HEK293 (cell line): ENCODE results near the gene NKX6-1.

Source experiments
- CTCF ChIA-PET: fragments of 350-600 bp; formaldehyde crosslinking; extraction: SDS; loops from one replicate; lab custom pipeline; 2021; ENCODE audit warnings: antibody characterized with exemption; lab: Yijun Ruan, JAX
- POLR2A ChIA-PET: fragments of 300-600 bp; formaldehyde crosslinking; extraction: SDS; loops from one replicate; lab custom pipeline; 2020; ENCODE audit warnings: antibody characterized with exemption, inconsistent platforms; lab: Yijun Ruan, JAX
- H3K27ac ChIP-seq: fragments of 200-500 bp; sonication (Bioruptor generic); 2 replicates; pipeline ENCODE4 v1.5.1; 2014; ENCODE audit warnings: low read depth, low read length, control low read depth, inconsistent platforms; ENCODE audit errors: extremely low read depth
- H3K36me3 ChIP-seq, 2 experiments: fragments of 200-500 bp in 1 of 2; sonication (Bioruptor generic) in 1 of 2; 1 replicate in 1 of 2; 2 replicates in 1 of 2; pipeline ENCODE4 v1.5.1; 2014 to 2017; ENCODE audit warnings: inconsistent platforms in 2 of 2, low read length in 2 of 2; ENCODE audit not compliant: control insufficient read depth in 2 of 2, insufficient read depth in 1 of 2
- H3K4me1 ChIP-seq: fragments of 200-500 bp; sonication (Bioruptor generic); 2 replicates; pipeline ENCODE4 v1.5.1; 2014; ENCODE audit warnings: mild to moderate bottlenecking, low read length, inconsistent platforms; ENCODE audit not compliant: control insufficient read depth, insufficient read depth
- H3K4me3 ChIP-seq: 2 replicates; pipeline ENCODE4 v1.5.1; 2011; ENCODE audit warnings: low read depth, mild to moderate bottlenecking, control low read depth, low read length, moderate library complexity
- H3K9me3 ChIP-seq: fragments of 200-500 bp; sonication (Bioruptor generic); 2 replicates; pipeline ENCODE4 v1.5.1; 2014; ENCODE audit warnings: low read depth, low read length, inconsistent platforms; ENCODE audit not compliant: control insufficient read depth, insufficient read depth
- BCL6B ChIP-seq: fragments of 450-650 bp; formaldehyde crosslinking; IDR thresholded peaks from 2 replicates; pipeline ENCODE4 v1.5.1; 2017; ENCODE audit warnings: missing biosample characterization, missing genetic modification characterization
- GLIS1 ChIP-seq: fragments of 450-650 bp; formaldehyde crosslinking; IDR thresholded peaks from 2 replicates; pipeline ENCODE4 v1.5.1; 2016; ENCODE audit warnings: missing biosample characterization, missing genetic modification characterization
- SP7 ChIP-seq: fragments of 450-650 bp; formaldehyde crosslinking; IDR thresholded peaks from 2 replicates; pipeline ENCODE4 v1.5.1; 2016; ENCODE audit warnings: missing biosample characterization, missing genetic modification characterization
- ZBTB1 ChIP-seq: fragments of 450-650 bp; formaldehyde crosslinking; IDR thresholded peaks from 2 replicates; pipeline ENCODE4 v1.5.1; 2016; ENCODE audit warnings: missing biosample characterization, missing genetic modification characterization
- ZBTB48 ChIP-seq: fragments of 450-650 bp; formaldehyde crosslinking; IDR thresholded peaks from 2 replicates; pipeline ENCODE4 v1.5.1; 2016; ENCODE audit warnings: missing biosample characterization, missing genetic modification characterization
- ZBTB8A ChIP-seq: fragments of 450-650 bp; formaldehyde crosslinking; IDR thresholded peaks from 2 replicates; pipeline ENCODE4 v1.5.1; 2016; ENCODE audit warnings: missing biosample characterization, missing genetic modification characterization
- ZIC2 ChIP-seq: fragments of 450-650 bp; formaldehyde crosslinking; IDR thresholded peaks from 2 replicates; pipeline ENCODE4 v1.5.1; 2016; ENCODE audit warnings: missing biosample characterization, missing genetic modification characterization
- ZNF112 ChIP-seq: fragments of 450-650 bp; formaldehyde crosslinking; IDR thresholded peaks from 2 replicates; pipeline ENCODE4 v1.5.0; 2017; ENCODE audit warnings: missing biosample characterization, missing genetic modification characterization
- ZNF114 ChIP-seq: fragments of 450-650 bp; formaldehyde crosslinking; IDR thresholded peaks from 2 replicates; pipeline ENCODE4 v1.5.0; 2017; ENCODE audit warnings: missing biosample characterization, missing genetic modification characterization
- ZNF138 ChIP-seq: fragments of 450-650 bp; formaldehyde crosslinking; IDR thresholded peaks from 2 replicates; pipeline ENCODE4 v1.5.1; 2016; ENCODE audit warnings: missing biosample characterization, missing genetic modification characterization, borderline replicate concordance
- ZNF19 ChIP-seq: fragments of 450-650 bp; formaldehyde crosslinking; IDR thresholded peaks from 2 replicates; pipeline ENCODE4; 2016; ENCODE audit warnings: missing biosample characterization, missing genetic modification characterization, low read depth
- ZNF202 ChIP-seq: fragments of 450-650 bp; formaldehyde crosslinking; IDR thresholded peaks from 2 replicates; pipeline ENCODE4 v1.5.1; 2016; ENCODE audit warnings: missing biosample characterization, missing genetic modification characterization, borderline replicate concordance
- ZNF223 ChIP-seq: fragments of 450-650 bp; formaldehyde crosslinking; IDR thresholded peaks from 2 replicates; pipeline ENCODE4 v1.5.1; 2016; ENCODE audit warnings: missing biosample characterization, missing genetic modification characterization
- ZNF473 ChIP-seq: fragments of 450-650 bp; formaldehyde crosslinking; IDR thresholded peaks from 2 replicates; pipeline ENCODE4 v1.5.1; 2017; ENCODE audit warnings: missing biosample characterization, missing genetic modification characterization
- ZNF529 ChIP-seq: fragments of 450-650 bp; formaldehyde crosslinking; IDR thresholded peaks from 2 replicates; pipeline ENCODE4 v1.5.1; 2017; ENCODE audit warnings: missing genetic modification characterization, missing biosample characterization; ENCODE audit not compliant: insufficient replicate concordance
- ZNF585B ChIP-seq: fragments of 450-650 bp; formaldehyde crosslinking; IDR thresholded peaks from 2 replicates; pipeline ENCODE4 v1.5.1; 2016; ENCODE audit warnings: missing biosample characterization, missing genetic modification characterization
- TF ChIP-seq, protein P1 (sequence below): fragments of 450-650 bp; formaldehyde crosslinking; IDR thresholded peaks from 2 replicates; pipeline ENCODE4 v1.5.1; 2016; ENCODE audit warnings: missing biosample characterization, missing genetic modification characterization

The NKX6-1 gene

GRCh38 chr4:84495118-84495793, 3.8 kb downstream of the NKX6-1 start:
- peaks cover 0 to 42% of the 10 kb centered on the region in 2 experiments; a peak in 2 of 3 replicates for H3K36me3 ChIP-seq
- H3K9me3 ChIP-seq: no peaks in the 10 kb centered on the region
- no peak overlapping the region for H3K27ac ChIP-seq
- ChIA-PET POLR2A (no interaction called here), CTCF (no interaction called here)
- H3K4me3 ChIP-seq: no peak overlapping the region
- no peaks in the 10 kb centered on the region for H3K4me1 ChIP-seq
- TF ChIP-seq ZNF138 (tag by site-specific recombination) (no peak), ZNF223 (tag by site-specific recombination) (no peak), ZBTB1 (tag by site-specific recombination) (no peak), ZNF585B (tag by site-specific recombination) (no peak), ZNF473 (tag by site-specific recombination) (no peak), ZNF529 (no peak), SP7 (no peak), ZNF19 (tag by site-specific recombination) (no peak), ZBTB48 (tag by site-specific recombination) (no peak)

GRCh38 chr4:84494531-84494930, 4.6 kb downstream of the NKX6-1 start:
- H3K4me1 ChIP-seq: no peaks in the 10 kb centered on the region
- H3K9me3 ChIP-seq: no peaks in the 10 kb centered on the region
- POLR2A ChIA-PET: no interaction called here

GRCh38 chr4:84494076-84494475, 5.0 kb downstream of the NKX6-1 start:
- peaks cover 0 to 42% of the 10 kb centered on the region in 2 experiments; a peak in 2 of 3 replicates for H3K36me3 ChIP-seq
- H3K4me3 ChIP-seq: no peak overlapping the region
- TF ChIP-seq GLIS1 (tag by site-specific recombination) (no peak), ZIC2 (no peak), ZNF529 (no peak), ZBTB8A (no peak), BCL6B (tag by site-specific recombination) (no peak)
- TF ChIP-seq, protein P1, sequence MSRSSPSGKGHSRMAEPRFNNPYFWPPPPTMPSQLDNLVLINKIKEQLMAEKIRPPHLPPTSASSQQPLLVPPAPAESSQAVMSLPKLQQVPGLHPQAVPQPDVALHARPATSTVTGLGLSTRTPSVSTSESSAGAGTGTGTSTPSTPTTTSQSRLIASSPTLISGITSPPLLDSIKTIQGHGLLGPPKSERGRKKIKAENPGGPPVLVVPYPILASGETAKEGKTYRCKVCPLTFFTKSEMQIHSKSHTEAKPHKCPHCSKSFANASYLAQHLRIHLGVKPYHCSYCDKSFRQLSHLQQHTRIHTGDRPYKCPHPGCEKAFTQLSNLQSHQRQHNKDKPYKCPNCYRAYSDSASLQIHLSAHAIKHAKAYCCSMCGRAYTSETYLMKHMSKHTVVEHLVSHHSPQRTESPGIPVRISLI (tag by site-specific recombination): no peak
- H3K27ac ChIP-seq: no peak overlapping the region
- ChIA-PET CTCF (no interaction called here), POLR2A (no interaction called here)
- H3K4me1 ChIP-seq: no peaks in the 10 kb centered on the region
- no peaks in the 10 kb centered on the region for H3K9me3 ChIP-seq

More at GRCh38 chr4:84494531-84494930, 4.6 kb downstream of the NKX6-1 start:
- H3K4me3 ChIP-seq: no peak overlapping the region
- TF ChIP-seq ZNF114 (tag by site-specific recombination): no peak
- H3K27ac ChIP-seq: no peak overlapping the region
- H3K36me3 ChIP-seq: peaks cover 0 to 42% of the 10 kb centered on the region in 2 experiments; a peak in 2 of 3 replicates
- CTCF ChIA-PET: no interaction called here

GRCh38 chr4:84493092-84493850, 5.8 kb downstream of the NKX6-1 start:
- CTCF ChIA-PET: no interaction called here
- peaks cover 0 to 42% of the 10 kb centered on the region in 2 experiments; a peak in 2 of 3 replicates for H3K36me3 ChIP-seq
- no peaks in the 10 kb centered on the region for H3K9me3 ChIP-seq
- no peak overlapping the region for H3K27ac ChIP-seq
- POLR2A ChIA-PET: no interaction called here
- no peaks in the 10 kb centered on the region for H3K4me1 ChIP-seq
- TF ChIP-seq ZNF112 (tag by site-specific recombination): no peak
- 0 out of 2 replicates have a peak, but pooled peaks have one; percentile 12 for TF ChIP-seq ZNF202 (tag by site-specific recombination)
- no peak overlapping the region for H3K4me3 ChIP-seq
